ENCODE data around the gene GPM6B. TPM values are rescaled to one million over a fixed set of nuclear protein-coding genes. Genes with fewer than 3 reads are reported as not detected.

GPM6B gene
- polyA plus RNA-seq, 1 donor from 2014 or later = 205 TPM

- H3K9ac ChIP-seq (ENCODE audit: low read length) = no peak overlapping the region
- no peak overlapping the region for H3K4me2 ChIP-seq (ENCODE audit: low read length)
- H2AFZ ChIP-seq (ENCODE audit: low read depth, low read length) = no peak overlapping the region
- H3K9me3 ChIP-seq (ENCODE audit: low read length) = no peaks in the 10 kb centered on the region
- no peaks in the 10 kb centered on the region for H3K79me2 ChIP-seq (replicated peaks; ENCODE audit: insufficient read depth, low read length)
- no peak overlapping the region for H3K4me3 ChIP-seq (ENCODE audit: low read length)
- no peaks in the 10 kb centered on the region for H4K20me1 ChIP-seq (ENCODE audit: insufficient read depth)
- no peak overlapping the region for H3K27ac ChIP-seq (ENCODE audit: low read length)
- no peaks in the 10 kb centered on the region for H3K36me3 ChIP-seq (ENCODE audit: insufficient read depth, low read length)
- H3K9me2 ChIP-seq (ENCODE audit: insufficient read depth, low read length) = no peaks in the 10 kb centered on the region
- no peaks in the 10 kb centered on the region for H3K27me3 ChIP-seq (ENCODE audit: insufficient read depth, low read depth, low read length)
- H3F3A ChIP-seq (ENCODE audit: insufficient read depth, low read length, poor library complexity, severe bottlenecking) = no peaks in the 10 kb centered on the region
- TF ChIP-seq, protein P1, sequence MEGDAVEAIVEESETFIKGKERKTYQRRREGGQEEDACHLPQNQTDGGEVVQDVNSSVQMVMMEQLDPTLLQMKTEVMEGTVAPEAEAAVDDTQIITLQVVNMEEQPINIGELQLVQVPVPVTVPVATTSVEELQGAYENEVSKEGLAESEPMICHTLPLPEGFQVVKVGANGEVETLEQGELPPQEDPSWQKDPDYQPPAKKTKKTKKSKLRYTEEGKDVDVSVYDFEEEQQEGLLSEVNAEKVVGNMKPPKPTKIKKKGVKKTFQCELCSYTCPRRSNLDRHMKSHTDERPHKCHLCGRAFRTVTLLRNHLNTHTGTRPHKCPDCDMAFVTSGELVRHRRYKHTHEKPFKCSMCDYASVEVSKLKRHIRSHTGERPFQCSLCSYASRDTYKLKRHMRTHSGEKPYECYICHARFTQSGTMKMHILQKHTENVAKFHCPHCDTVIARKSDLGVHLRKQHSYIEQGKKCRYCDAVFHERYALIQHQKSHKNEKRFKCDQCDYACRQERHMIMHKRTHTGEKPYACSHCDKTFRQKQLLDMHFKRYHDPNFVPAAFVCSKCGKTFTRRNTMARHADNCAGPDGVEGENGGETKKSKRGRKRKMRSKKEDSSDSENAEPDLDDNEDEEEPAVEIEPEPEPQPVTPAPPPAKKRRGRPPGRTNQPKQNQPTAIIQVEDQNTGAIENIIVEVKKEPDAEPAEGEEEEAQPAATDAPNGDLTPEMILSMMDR (IDR thresholded peaks at IDR 0.05; ENCODE audit: poor library complexity, severe bottlenecking) = no peak
- TF ChIP-seq EZH2 (IDR thresholded peaks at IDR 0.05; ENCODE audit: borderline replicate concordance, insufficient read depth, low read length, poor library complexity, severe bottlenecking) (no peak), EP300 (conservative IDR thresholded peaks at IDR 0.05; ENCODE audit: poor library complexity, severe bottlenecking) (no peak), TAF1 (IDR thresholded peaks at IDR 0.05; ENCODE audit: low read depth) (no peak)
Observed at GRCh38 chrX:13803116-13803515, 13.8 kb downstream of the GPM6B start.

GRCh38 chrX:13798184-13798583 is 18.7 kb downstream of the GPM6B start:
- no peak overlapping the region for H3K9ac ChIP-seq (ENCODE audit: low read length)
- no peaks in the 10 kb centered on the region for H4K20me1 ChIP-seq (ENCODE audit: insufficient read depth)
- no peaks in the 10 kb centered on the region for H3K79me2 ChIP-seq (replicated peaks; ENCODE audit: insufficient read depth, low read length)
- no peak overlapping the region for H2AFZ ChIP-seq (ENCODE audit: low read depth, low read length)
- H3K9me3 ChIP-seq (ENCODE audit: low read length) = no peaks in the 10 kb centered on the region
- no peaks in the 10 kb centered on the region for H3F3A ChIP-seq (ENCODE audit: insufficient read depth, low read length, poor library complexity, severe bottlenecking)
- H3K27me3 ChIP-seq (ENCODE audit: insufficient read depth, low read depth, low read length) = no peaks in the 10 kb centered on the region
- H3K9me2 ChIP-seq (ENCODE audit: insufficient read depth, low read length) = no peaks in the 10 kb centered on the region
- TF ChIP-seq TAF1 (IDR thresholded peaks at IDR 0.05; ENCODE audit: low read depth) (no peak), EP300 (conservative IDR thresholded peaks at IDR 0.05; ENCODE audit: poor library complexity, severe bottlenecking) (no peak), RAD21 (conservative IDR thresholded peaks at IDR 0.05) (no peak), EZH2 (IDR thresholded peaks at IDR 0.05; ENCODE audit: borderline replicate concordance, insufficient read depth, low read length, poor library complexity, severe bottlenecking) (no peak), POLR2AphosphoS5 (IDR thresholded peaks at IDR 0.05) (no peak), SMC3 (conservative IDR thresholded peaks at IDR 0.05; ENCODE audit: poor library complexity) (no peak)
- TF ChIP-seq, protein P2, sequence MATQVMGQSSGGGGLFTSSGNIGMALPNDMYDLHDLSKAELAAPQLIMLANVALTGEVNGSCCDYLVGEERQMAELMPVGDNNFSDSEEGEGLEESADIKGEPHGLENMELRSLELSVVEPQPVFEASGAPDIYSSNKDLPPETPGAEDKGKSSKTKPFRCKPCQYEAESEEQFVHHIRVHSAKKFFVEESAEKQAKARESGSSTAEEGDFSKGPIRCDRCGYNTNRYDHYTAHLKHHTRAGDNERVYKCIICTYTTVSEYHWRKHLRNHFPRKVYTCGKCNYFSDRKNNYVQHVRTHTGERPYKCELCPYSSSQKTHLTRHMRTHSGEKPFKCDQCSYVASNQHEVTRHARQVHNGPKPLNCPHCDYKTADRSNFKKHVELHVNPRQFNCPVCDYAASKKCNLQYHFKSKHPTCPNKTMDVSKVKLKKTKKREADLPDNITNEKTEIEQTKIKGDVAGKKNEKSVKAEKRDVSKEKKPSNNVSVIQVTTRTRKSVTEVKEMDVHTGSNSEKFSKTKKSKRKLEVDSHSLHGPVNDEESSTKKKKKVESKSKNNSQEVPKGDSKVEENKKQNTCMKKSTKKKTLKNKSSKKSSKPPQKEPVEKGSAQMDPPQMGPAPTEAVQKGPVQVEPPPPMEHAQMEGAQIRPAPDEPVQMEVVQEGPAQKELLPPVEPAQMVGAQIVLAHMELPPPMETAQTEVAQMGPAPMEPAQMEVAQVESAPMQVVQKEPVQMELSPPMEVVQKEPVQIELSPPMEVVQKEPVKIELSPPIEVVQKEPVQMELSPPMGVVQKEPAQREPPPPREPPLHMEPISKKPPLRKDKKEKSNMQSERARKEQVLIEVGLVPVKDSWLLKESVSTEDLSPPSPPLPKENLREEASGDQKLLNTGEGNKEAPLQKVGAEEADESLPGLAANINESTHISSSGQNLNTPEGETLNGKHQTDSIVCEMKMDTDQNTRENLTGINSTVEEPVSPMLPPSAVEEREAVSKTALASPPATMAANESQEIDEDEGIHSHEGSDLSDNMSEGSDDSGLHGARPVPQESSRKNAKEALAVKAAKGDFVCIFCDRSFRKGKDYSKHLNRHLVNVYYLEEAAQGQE (IDR thresholded peaks at IDR 0.05; ENCODE audit: borderline replicate concordance) = no peak
- TF ChIP-seq, protein P1 (IDR thresholded peaks at IDR 0.05; ENCODE audit: poor library complexity, severe bottlenecking) = no peak
- H3K36me3 ChIP-seq (ENCODE audit: insufficient read depth, low read length) = no peaks in the 10 kb centered on the region
- no peak overlapping the region for H3K27ac ChIP-seq (ENCODE audit: low read length)
- no peak overlapping the region for H3K4me3 ChIP-seq (ENCODE audit: low read length)
- H3K4me2 ChIP-seq (ENCODE audit: low read length) = no peak overlapping the region
